ENCODE measurements around the gene TNRC18. TPM values are rescaled to one million over a fixed set of nuclear protein-coding genes. Genes with fewer than 3 reads are reported as not detected.

Gene TNRC18
- total and polyA plus RNA-seq, 2 donors (not counting 1 experiment from before 2014, with no cell fraction given), result 17.8 to 75.0 TPM

DNA sequence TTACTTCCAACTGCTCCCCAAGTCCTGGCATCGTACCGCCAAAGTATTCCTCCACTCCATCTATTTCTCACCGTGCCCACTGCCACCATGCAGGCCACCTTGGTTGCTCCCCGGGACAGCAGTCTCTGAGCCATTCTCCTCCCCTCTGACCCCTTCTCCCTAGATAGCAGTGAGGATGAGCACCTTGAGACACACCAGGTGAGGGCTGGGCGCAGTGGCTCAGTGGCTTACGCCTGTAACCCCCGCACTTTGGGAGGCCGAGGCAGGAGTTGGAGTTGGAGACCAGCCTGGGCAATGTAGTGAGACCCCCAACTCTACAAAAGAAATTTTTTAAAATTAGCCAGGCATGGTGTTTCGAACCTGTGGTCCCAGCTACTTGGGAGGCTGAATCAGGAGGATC is 136.7 kb downstream of the TNRC18 start:
- Mint-ChIP-seq H3K27me3 (peaks cover 16% of the 10 kb centered on the region), H3K27ac (no peak overlapping the region), H3K4me3 (no peak overlapping the region), H3K9me3 (ENCODE audit: insufficient read depth) (no peaks in the 10 kb centered on the region), H3K4me1 (peaks cover 2% of the 10 kb centered on the region)
- Histone ChIP-seq H3K4me1 (ENCODE audit: control insufficient read depth in 2 of 2, insufficient read depth in 2 of 2, low read length in 2 of 2) (peaks cover 6% of the 10 kb centered on the region in 2 donors), H3K27ac (ENCODE audit: low read length in 2 of 2) (no peak overlapping the region), H2AFZ (ENCODE audit: insufficient read depth, low read depth, low read length, poor library complexity, severe bottlenecking) (no peak overlapping the region), H3K4me3 (ENCODE audit: control extremely low read depth in 1 of 5, extremely low read depth in 1 of 5, insufficient read depth in 1 of 5, low read depth in 2 of 5, low read length in 4 of 5) (no peak overlapping the region), H3K4me2 (replicated peaks; ENCODE audit: low read depth, low read length, poor library complexity, severe bottlenecking) (no peak overlapping the region), H3K9me3 (ENCODE audit: control extremely low read depth in 1 of 3, control insufficient read depth in 2 of 3, insufficient read depth in 1 of 3, low read length in 2 of 3) (peaks cover 0 to 9% (median 0%) of the 10 kb centered on the region in 3 donors), H3K36me3 (replicated peaks in 1 of 2; ENCODE audit: control extremely low read depth in 1 of 2, control insufficient read depth in 1 of 2, extremely low read depth in 1 of 2, insufficient read depth in 2 of 2, low read length in 1 of 2) (no peaks in the 10 kb centered on the region), H3K9ac (ENCODE audit: low read length) (no peak overlapping the region), H4K20me1 (ENCODE audit: control insufficient read depth, insufficient read depth, low read length, poor library complexity, severe bottlenecking) (no peaks in the 10 kb centered on the region), H3K27me3 (replicated peaks in 1 of 4; ENCODE audit: control extremely low read depth in 1 of 4, control insufficient read depth in 3 of 4, insufficient read depth in 4 of 4, low read length in 3 of 4) (peaks cover 0 to 20% (median 8%) of the 10 kb centered on the region in 4 experiments), H3K79me2 (ENCODE audit: control insufficient read depth, insufficient read depth, low read length) (no peaks in the 10 kb centered on the region)
- ATAC-seq (ENCODE audit: low read depth) (no peak), DNase-seq (no peak)
- ChIA-PET CTCF (no interaction called here), POLR2A (no interaction called here)
- WGBS (ENCODE audit: insufficient coverage), result 96% methylated on average over 8 of the region's 9 CpGs
- TF ChIP-seq, protein P1, sequence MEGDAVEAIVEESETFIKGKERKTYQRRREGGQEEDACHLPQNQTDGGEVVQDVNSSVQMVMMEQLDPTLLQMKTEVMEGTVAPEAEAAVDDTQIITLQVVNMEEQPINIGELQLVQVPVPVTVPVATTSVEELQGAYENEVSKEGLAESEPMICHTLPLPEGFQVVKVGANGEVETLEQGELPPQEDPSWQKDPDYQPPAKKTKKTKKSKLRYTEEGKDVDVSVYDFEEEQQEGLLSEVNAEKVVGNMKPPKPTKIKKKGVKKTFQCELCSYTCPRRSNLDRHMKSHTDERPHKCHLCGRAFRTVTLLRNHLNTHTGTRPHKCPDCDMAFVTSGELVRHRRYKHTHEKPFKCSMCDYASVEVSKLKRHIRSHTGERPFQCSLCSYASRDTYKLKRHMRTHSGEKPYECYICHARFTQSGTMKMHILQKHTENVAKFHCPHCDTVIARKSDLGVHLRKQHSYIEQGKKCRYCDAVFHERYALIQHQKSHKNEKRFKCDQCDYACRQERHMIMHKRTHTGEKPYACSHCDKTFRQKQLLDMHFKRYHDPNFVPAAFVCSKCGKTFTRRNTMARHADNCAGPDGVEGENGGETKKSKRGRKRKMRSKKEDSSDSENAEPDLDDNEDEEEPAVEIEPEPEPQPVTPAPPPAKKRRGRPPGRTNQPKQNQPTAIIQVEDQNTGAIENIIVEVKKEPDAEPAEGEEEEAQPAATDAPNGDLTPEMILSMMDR (IDR thresholded peaks at IDR 0.05), result no peak
- intact Hi-C loops (cut with micrococcal nuclease), result no loop called here

DNA sequence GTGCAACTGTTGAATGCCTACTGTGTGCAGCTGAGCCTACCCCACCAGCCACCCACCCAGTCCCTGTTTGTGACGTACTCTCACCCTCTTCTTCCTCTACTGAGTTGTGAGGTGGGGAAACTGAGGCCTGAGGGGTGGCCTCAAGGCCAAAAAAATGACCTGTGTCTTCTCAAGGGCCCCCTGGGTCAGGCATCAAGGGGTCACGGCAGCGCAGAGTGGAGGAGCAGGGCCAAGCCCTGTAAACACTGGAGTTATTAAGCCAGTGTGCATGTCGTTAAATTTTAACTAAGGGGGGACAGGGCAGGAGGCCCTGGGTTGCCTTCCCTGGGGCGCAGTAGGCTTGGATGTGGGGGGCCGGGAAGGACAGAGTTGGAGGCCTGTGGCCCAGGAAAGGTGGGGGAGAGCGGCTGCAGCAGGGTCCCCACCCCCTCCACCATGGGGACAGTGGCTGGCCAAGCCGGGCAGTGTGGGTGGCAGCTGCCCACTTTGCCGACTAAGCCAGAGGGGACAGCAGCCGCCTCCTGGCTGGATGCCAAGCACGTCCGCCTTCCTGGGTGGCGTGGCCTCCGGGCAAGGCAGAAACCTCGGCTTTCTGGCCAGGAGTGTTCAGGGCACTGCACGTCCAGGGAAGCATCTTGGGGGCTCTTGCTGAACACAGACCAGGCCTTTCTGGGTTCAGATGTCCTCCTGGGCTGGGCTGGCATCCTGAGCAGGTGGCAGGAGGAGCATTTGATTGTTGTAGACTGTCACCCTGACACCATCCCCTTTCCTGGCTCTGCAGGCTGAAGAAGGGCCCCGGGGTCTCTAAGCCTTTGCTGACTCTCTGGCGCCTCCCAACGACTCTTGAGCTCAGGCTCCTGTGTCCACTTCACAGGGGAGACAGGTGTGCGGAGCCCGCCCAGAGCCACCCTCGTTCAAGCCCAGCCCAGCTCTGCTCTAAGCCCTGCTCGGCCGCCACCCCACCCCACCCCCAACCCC is 139.0 kb downstream of the TNRC18 start:
- Mint-ChIP-seq H3K4me1 (peaks cover 2% of the 10 kb centered on the region), H3K27ac (no peak overlapping the region), H3K4me3 (peak overlapping the region; percentile 69), H3K9me3 (ENCODE audit: insufficient read depth) (no peaks in the 10 kb centered on the region), H3K27me3 (peaks cover 18% of the 10 kb centered on the region)
- Histone ChIP-seq H3K9ac (ENCODE audit: low read length) (no peak overlapping the region), H4K20me1 (ENCODE audit: control insufficient read depth, insufficient read depth, low read length, poor library complexity, severe bottlenecking) (no peaks in the 10 kb centered on the region), H3K4me1 (ENCODE audit: control insufficient read depth in 2 of 2, insufficient read depth in 2 of 2, low read length in 2 of 2) (peaks cover 6% of the 10 kb centered on the region in 2 donors), H2AFZ (ENCODE audit: insufficient read depth, low read depth, low read length, poor library complexity, severe bottlenecking) (no peak overlapping the region), H3K36me3 (replicated peaks in 1 of 2; ENCODE audit: control extremely low read depth in 1 of 2, control insufficient read depth in 1 of 2, extremely low read depth in 1 of 2, insufficient read depth in 2 of 2, low read length in 1 of 2) (no peaks in the 10 kb centered on the region), H3K79me2 (ENCODE audit: control insufficient read depth, insufficient read depth, low read length) (no peaks in the 10 kb centered on the region), H3K4me3 (ENCODE audit: control extremely low read depth in 1 of 5, extremely low read depth in 1 of 5, insufficient read depth in 1 of 5, low read depth in 2 of 5, low read length in 4 of 5) (no peak overlapping the region), H3K4me2 (replicated peaks; ENCODE audit: low read depth, low read length, poor library complexity, severe bottlenecking) (no peak overlapping the region), H3K27ac (ENCODE audit: low read length in 2 of 2) (no peak overlapping the region), H3K9me3 (ENCODE audit: control extremely low read depth in 1 of 3, control insufficient read depth in 2 of 3, insufficient read depth in 1 of 3, low read length in 2 of 3) (peaks cover 0 to 9% (median 0%) of the 10 kb centered on the region in 3 donors), H3K27me3 (replicated peaks in 1 of 4; ENCODE audit: control extremely low read depth in 1 of 4, control insufficient read depth in 3 of 4, insufficient read depth in 4 of 4, low read length in 3 of 4) (peaks cover 0 to 23% (median 8%) of the 10 kb centered on the region in 4 experiments)
- intact Hi-C loops (cut with micrococcal nuclease), result no loop called here
- ChIA-PET CTCF (interaction anchor here (1.0 kb wide), 2 partner anchors 44 to 310 kb away, joined by 4 read pairs; no protein-coding TSS in a partner anchor), POLR2A (interaction anchor here (0.6 kb wide), 1 partner anchor 449 kb away, joined by 3 read pairs; no protein-coding TSS in a partner anchor)
- TF ChIP-seq EZH2 (IDR thresholded peaks at IDR 0.05; ENCODE audit: borderline replicate concordance, insufficient read depth, low read depth, low read length, poor library complexity, severe bottlenecking), result no peak
- TF ChIP-seq, protein P1 (IDR thresholded peaks at IDR 0.05), result no peak
- ATAC-seq (ENCODE audit: low read depth) (peak; percentile 41), DNase-seq (peak; percentile 51)
- WGBS (ENCODE audit: insufficient coverage), result 76% methylated on average over 22 of the region's 24 CpGs

Measured in B cell (primary cell).